Fibroblast of lung (primary cell): ENCODE results near the gene NAP1L4. TPM values are rescaled to one million over a fixed set of nuclear protein-coding genes. Genes with fewer than 3 reads are reported as not detected.
A peak's percentile ranks its signal among the peaks of the same experiment; 100 is the strongest.

ENCODE experiments used
- DNase-seq, 2 donors: peaks; one replicate each; pipeline versions ENCODE4 v3.0.0 to v3.0.0-alpha.2; 2010; ENCODE audit warnings: low read depth in 2 of 2
- H2AFZ ChIP-seq: 2 replicates; pipeline ENCODE4 v1.5.1; 2012; ENCODE audit warnings: low read length, control low read depth, inconsistent platforms
- H3K27ac ChIP-seq: 2 replicates; pipeline ENCODE4 v1.5.1; 2011; ENCODE audit warnings: low read length, control low read depth; ENCODE audit not compliant: insufficient read depth
- H3K27me3 ChIP-seq: 2 replicates; pipeline ENCODE4 v1.5.1; 2011; ENCODE audit warnings: mild to moderate bottlenecking, low read length; ENCODE audit not compliant: control insufficient read depth, insufficient read depth
- H3K36me3 ChIP-seq: 2 replicates; pipeline ENCODE4 v1.5.1; 2011; ENCODE audit warnings: low read length; ENCODE audit not compliant: control insufficient read depth, insufficient read depth
- H3K4me1 ChIP-seq: 2 replicates; pipeline ENCODE4 v1.5.1; 2011; ENCODE audit warnings: low read length; ENCODE audit not compliant: control insufficient read depth, insufficient read depth; ENCODE audit errors: extremely low read depth
- H3K4me2 ChIP-seq: 2 replicates; pipeline ENCODE4 v1.5.1; 2011; ENCODE audit warnings: low read length, control low read depth; ENCODE audit not compliant: insufficient read depth; ENCODE audit errors: extremely low read depth
- H3K4me3 ChIP-seq, 4 experiments: fragments of 200-600 bp in 1 of 4; sonication (generic) in 1 of 4; replicated peaks in 1 of 4; 2 replicates each; pipeline ENCODE4 v1.5.1; 2011 to 2016; ENCODE audit warnings: low read length in 4 of 4, low read depth in 3 of 4, mild to moderate bottlenecking in 3 of 4, control low read depth in 2 of 4, inconsistent platforms in 1 of 4, mixed read lengths in 1 of 4; ENCODE audit not compliant: insufficient read depth in 1 of 4; ENCODE audit errors: control extremely low read depth in 1 of 4
- H3K79me2 ChIP-seq: 2 replicates; pipeline ENCODE4 v1.5.1; 2012; ENCODE audit warnings: mild to moderate bottlenecking, low read length, inconsistent platforms; ENCODE audit not compliant: control insufficient read depth, insufficient read depth
- H3K9ac ChIP-seq: 2 replicates; pipeline ENCODE4 v1.5.1; 2011; ENCODE audit warnings: mild to moderate bottlenecking, low read length, control low read depth; ENCODE audit not compliant: insufficient read depth
- H3K9me3 ChIP-seq: 2 replicates; pipeline ENCODE4 v1.5.1; 2012; ENCODE audit warnings: low read depth, low read length; ENCODE audit not compliant: control insufficient read depth, insufficient read depth
- H4K20me1 ChIP-seq: 2 replicates; pipeline ENCODE4 v1.5.1; 2011; ENCODE audit warnings: low read length; ENCODE audit not compliant: control insufficient read depth, insufficient read depth; ENCODE audit errors: extremely low read depth
- EZH2 ChIP-seq: IDR thresholded peaks from 2 replicates; pipeline ENCODE4 v1.5.1; 2012; ENCODE audit warnings: low read length, control low read depth, mild to moderate bottlenecking; ENCODE audit errors: missing control alignments
- polyA plus RNA-seq, 2 donors: library from polyadenylated mRNA; depleted of rRNA in 1 of 2; stranded (reverse) in 1 of 2; unstranded in 1 of 2; fragments of >200 nt; gene quantifications; 2 replicates each; pipeline ENCODE4 v1.2.1, GENCODE V29; 2011 to 2012; ENCODE audit warnings: missing spikeins in 1 of 2
- total RNA-seq: library from RNA; depleted of rRNA; stranded (reverse); fragments of >200 nt; gene quantifications from 2 replicates; pipeline ENCODE4 v1.2.1, GENCODE V29; 2014
- TF ChIP-seq, protein P1 (sequence below), 2 donors: IDR thresholded peaks in 1 of 2; conservative IDR thresholded peaks in 1 of 2; 1 replicate in 1 of 2; 2 replicates in 1 of 2; pipeline ENCODE4 v1.5.1; 2011 to 2012; ENCODE audit warnings: low read length in 2 of 2, control low read depth in 1 of 2, inconsistent platforms in 1 of 2, low read depth in 1 of 2, mild to moderate bottlenecking in 1 of 2

NAP1L4 gene
- total and polyA plus RNA-seq, 2 donors (not counting 1 experiment from before 2014, with no cell fraction given), result 79.5 to 113 TPM

DNA sequence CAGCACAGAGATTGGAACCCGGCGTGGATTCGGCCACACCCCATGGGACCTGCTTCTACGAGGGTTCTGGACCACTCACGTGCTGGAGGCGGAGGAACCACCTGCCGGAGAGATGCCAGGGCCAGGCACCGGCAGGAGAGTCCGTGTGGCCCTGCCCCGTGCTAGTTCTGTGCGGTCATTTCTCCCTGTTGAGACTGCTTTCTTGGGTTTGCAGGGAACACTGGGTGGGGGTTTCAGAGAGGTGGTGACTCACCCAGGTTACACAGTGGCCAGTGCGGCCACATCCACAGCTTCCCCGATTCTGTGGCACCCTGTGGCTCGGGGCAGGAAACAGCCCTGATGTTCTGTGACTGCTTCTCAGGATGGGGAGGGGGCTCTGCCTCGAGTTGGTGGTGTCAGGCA lies 59.3 kb downstream of the NAP1L4 start:
- TF ChIP-seq EZH2, result no peak
- TF ChIP-seq, protein P1, sequence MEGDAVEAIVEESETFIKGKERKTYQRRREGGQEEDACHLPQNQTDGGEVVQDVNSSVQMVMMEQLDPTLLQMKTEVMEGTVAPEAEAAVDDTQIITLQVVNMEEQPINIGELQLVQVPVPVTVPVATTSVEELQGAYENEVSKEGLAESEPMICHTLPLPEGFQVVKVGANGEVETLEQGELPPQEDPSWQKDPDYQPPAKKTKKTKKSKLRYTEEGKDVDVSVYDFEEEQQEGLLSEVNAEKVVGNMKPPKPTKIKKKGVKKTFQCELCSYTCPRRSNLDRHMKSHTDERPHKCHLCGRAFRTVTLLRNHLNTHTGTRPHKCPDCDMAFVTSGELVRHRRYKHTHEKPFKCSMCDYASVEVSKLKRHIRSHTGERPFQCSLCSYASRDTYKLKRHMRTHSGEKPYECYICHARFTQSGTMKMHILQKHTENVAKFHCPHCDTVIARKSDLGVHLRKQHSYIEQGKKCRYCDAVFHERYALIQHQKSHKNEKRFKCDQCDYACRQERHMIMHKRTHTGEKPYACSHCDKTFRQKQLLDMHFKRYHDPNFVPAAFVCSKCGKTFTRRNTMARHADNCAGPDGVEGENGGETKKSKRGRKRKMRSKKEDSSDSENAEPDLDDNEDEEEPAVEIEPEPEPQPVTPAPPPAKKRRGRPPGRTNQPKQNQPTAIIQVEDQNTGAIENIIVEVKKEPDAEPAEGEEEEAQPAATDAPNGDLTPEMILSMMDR (conservative IDR thresholded peaks at IDR 0.05 in 1 of 2, IDR thresholded peaks at IDR 0.05 in 1 of 2; ENCODE audit: low read depth in 1 of 2, low read length in 2 of 2), result no peak
- Histone ChIP-seq H3K9me3 (peaks cover 2% of the 10 kb centered on the region), H3K4me2 (no peak overlapping the region), H3K27ac (peak overlapping the region; percentile 45), H3K4me3 (no peak overlapping the region), H3K79me2 (peaks cover 11% of the 10 kb centered on the region), H3K27me3 (no peaks in the 10 kb centered on the region), H4K20me1 (no peaks in the 10 kb centered on the region), H3K4me1 (peaks cover 12% of the 10 kb centered on the region), H3K36me3 (no peaks in the 10 kb centered on the region), H3K9ac (no peak overlapping the region), H2AFZ (no peak overlapping the region)
- DNase-seq, result peak; percentile 52 to 67

DNA sequence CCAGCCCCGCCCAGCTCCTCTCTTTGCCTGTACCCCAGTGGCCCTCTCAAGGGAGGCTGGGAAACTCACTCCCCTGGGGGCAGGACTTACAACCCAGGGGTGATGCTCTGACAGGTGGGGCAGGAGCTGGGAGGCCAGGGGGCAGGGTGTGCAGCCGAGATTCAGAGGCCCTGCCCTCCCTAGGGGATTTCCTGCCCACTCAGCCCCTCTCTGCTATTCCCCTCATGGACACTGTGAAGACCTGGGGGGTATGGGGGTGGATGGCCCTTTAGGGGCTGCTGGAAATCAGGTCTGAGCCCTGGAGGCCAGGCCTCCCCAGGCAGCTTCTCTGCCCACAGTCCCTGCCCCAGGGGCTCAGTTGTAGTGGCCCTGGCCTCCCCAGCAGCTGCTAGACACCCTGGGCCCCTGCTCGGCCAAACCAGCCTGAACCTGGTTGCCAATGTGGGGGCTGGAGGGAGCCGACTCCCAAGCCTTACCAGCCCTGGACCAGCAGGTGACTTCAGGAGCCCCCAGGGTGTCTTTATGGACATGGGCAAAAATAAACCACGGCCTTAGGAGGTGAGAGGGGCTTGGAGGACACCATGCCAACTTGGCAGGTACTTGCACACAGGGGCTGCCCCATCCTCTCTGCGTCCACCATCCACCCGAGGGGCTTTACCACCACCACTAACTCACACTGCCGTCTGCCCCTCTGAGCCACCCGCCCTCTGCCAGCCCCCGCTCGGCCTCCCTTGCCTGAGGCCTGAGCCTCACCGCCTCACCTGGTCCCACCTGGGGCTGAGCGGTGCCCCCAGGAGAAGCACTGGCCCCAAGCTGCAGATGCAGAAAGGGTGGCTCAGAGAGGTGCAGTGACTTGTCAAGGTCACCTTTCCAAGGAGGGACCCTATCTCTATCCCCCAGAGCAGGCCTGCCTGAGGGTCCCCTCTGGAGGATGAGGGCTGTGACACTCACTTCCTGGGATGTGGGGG lies 60.1 kb downstream of the NAP1L4 start:
- H3K4me1 ChIP-seq, result peaks cover 12% of the 10 kb centered on the region
- no peaks in the 10 kb centered on the region for H4K20me1 ChIP-seq
- H3K4me2 ChIP-seq, result no peak overlapping the region
- no peak for DNase-seq
- no peaks in the 10 kb centered on the region for H3K9me3 ChIP-seq
- no peaks in the 10 kb centered on the region for H3K27me3 ChIP-seq
- peaks cover 19% of the 10 kb centered on the region for H3K79me2 ChIP-seq
- H3K27ac ChIP-seq, result no peak overlapping the region
- no peak overlapping the region for H3K4me3 ChIP-seq
- no peak overlapping the region for H3K9ac ChIP-seq
- no peak overlapping the region for H2AFZ ChIP-seq
- TF ChIP-seq, protein P1 (conservative IDR thresholded peaks at IDR 0.05 in 1 of 2, IDR thresholded peaks at IDR 0.05 in 1 of 2; ENCODE audit: low read depth in 1 of 2, low read length in 2 of 2), result no peak
- TF ChIP-seq EZH2, result no peak
- no peaks in the 10 kb centered on the region for H3K36me3 ChIP-seq

- Histone ChIP-seq H4K20me1 (no peaks in the 10 kb centered on the region), H3K9me3 (no peaks in the 10 kb centered on the region), H3K79me2 (peaks cover 25% of the 10 kb centered on the region), H3K27ac (no peak overlapping the region), H3K36me3 (no peaks in the 10 kb centered on the region), H3K4me2 (no peak overlapping the region), H2AFZ (no peak overlapping the region), H3K4me3 (no peak overlapping the region), H3K27me3 (no peaks in the 10 kb centered on the region), H3K4me1 (peaks cover 12% of the 10 kb centered on the region), H3K9ac (no peak overlapping the region)
- DNase-seq, result no peak
- no peak for TF ChIP-seq EZH2
- TF ChIP-seq, protein P1 (conservative IDR thresholded peaks at IDR 0.05 in 1 of 2, IDR thresholded peaks at IDR 0.05 in 1 of 2; ENCODE audit: low read depth in 1 of 2, low read length in 2 of 2), result no peak
Measured at GRCh38 chr11:2931420-2931746, 60.7 kb downstream of the NAP1L4 start.
